ENCODE results near the gene RBM34.

GRCh38 chr1:235101558-235102258, 59.3 kb downstream of the RBM34 start:
- TF ChIP-seq CTCF (IDR thresholded peaks at IDR 0.05; ENCODE audit: low read depth, low read length, poor library complexity, severe bottlenecking): no peak
- TF ChIP-seq EZH2phosphoT487 (IDR thresholded peaks at IDR 0.05; ENCODE audit: borderline replicate concordance, low read length): no peak

All from DOHH2 (cell line).